ENCODE results near the gene MYO7B. TPM values are rescaled to one million over a fixed set of nuclear protein-coding genes. Genes with fewer than 3 reads are reported as not detected.

MYO7B gene
- total RNA-seq, 3 donors from 2014 or later = 0.32 to 2.3 TPM; not detected in 1

DNA sequence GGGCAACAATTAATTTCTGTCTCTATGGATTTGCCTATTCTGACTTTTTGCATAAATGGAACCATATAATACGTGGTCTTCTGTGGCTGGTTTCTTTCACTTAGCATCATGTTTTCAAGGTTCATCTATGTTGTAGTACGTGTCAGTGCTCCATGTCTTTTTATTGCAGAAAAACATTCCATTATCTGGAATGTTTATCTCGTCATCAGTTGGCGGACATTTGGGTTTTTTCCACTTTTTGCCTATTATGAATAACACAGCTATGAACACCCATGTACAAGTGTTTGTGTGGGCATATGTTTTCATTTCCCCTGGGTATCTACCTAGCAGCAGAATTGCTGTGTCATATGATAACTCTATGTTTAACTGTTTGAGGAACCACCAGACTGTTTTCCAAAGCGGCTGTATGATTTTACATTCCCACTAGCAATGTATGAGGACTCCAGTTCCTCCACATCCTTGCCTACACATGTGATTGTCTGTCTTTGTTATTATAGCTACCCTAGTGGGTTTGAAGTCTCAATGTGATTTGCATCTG, 49.9 kb downstream of the MYO7B start:
- intact Hi-C loops (cut with DNase I; ENCODE audit: low total_unique reads) = no loop called here
- H3K36me3 ChIP-seq = no peaks in the 10 kb centered on the region
- no peaks in the 10 kb centered on the region for H3K4me1 ChIP-seq
- H3K4me3 ChIP-seq = no peak overlapping the region
- TF ChIP-seq, protein P1, sequence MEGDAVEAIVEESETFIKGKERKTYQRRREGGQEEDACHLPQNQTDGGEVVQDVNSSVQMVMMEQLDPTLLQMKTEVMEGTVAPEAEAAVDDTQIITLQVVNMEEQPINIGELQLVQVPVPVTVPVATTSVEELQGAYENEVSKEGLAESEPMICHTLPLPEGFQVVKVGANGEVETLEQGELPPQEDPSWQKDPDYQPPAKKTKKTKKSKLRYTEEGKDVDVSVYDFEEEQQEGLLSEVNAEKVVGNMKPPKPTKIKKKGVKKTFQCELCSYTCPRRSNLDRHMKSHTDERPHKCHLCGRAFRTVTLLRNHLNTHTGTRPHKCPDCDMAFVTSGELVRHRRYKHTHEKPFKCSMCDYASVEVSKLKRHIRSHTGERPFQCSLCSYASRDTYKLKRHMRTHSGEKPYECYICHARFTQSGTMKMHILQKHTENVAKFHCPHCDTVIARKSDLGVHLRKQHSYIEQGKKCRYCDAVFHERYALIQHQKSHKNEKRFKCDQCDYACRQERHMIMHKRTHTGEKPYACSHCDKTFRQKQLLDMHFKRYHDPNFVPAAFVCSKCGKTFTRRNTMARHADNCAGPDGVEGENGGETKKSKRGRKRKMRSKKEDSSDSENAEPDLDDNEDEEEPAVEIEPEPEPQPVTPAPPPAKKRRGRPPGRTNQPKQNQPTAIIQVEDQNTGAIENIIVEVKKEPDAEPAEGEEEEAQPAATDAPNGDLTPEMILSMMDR (IDR thresholded peaks at IDR 0.05) = no peak
- TF ChIP-seq POLR2AphosphoS5 (IDR thresholded peaks at IDR 0.05) = no peak
- no peak for TF ChIP-seq POLR2A (IDR thresholded peaks at IDR 0.05)
- DNase-seq (ENCODE audit: low spot score in 2 of 2) = no peak
- no peaks in the 10 kb centered on the region for H3K9me3 ChIP-seq
- no peak overlapping the region for H3K27ac ChIP-seq
- no peaks in the 10 kb centered on the region for H3K27me3 ChIP-seq

DNA sequence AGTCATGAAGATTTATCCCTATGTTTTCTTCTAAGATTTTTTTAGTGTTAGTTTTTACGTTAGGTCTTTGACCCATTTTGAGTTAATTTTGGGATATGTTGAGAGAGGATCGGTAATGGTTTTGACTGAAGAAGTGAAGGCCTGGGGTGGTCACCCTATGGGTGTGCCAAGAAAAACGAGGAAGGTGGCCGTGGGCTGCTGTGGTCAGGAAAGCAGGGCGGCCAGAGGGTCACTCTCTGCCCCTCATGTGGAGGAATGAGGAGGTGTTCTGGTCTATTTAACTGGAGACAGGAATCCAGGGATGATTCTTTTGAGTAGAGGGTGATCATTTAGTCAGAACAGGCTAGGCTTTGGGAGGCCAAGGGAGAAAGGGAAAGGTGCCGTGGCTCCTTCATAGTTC, 50.7 kb downstream of the MYO7B start:
- H3K4me3 ChIP-seq = no peak overlapping the region
- intact Hi-C loops (cut with DNase I; ENCODE audit: low total_unique reads) = no loop called here
- TF ChIP-seq, protein P1 (IDR thresholded peaks at IDR 0.05) = no peak
- TF ChIP-seq POLR2A (IDR thresholded peaks at IDR 0.05) = no peak
- TF ChIP-seq POLR2AphosphoS5 (IDR thresholded peaks at IDR 0.05) = no peak
- no peaks in the 10 kb centered on the region for H3K9me3 ChIP-seq
- no peaks in the 10 kb centered on the region for H3K4me1 ChIP-seq
- no peaks in the 10 kb centered on the region for H3K27me3 ChIP-seq
- DNase-seq (ENCODE audit: low spot score in 2 of 2) = no peak
- no peak overlapping the region for H3K27ac ChIP-seq
- H3K36me3 ChIP-seq = no peaks in the 10 kb centered on the region

DNA sequence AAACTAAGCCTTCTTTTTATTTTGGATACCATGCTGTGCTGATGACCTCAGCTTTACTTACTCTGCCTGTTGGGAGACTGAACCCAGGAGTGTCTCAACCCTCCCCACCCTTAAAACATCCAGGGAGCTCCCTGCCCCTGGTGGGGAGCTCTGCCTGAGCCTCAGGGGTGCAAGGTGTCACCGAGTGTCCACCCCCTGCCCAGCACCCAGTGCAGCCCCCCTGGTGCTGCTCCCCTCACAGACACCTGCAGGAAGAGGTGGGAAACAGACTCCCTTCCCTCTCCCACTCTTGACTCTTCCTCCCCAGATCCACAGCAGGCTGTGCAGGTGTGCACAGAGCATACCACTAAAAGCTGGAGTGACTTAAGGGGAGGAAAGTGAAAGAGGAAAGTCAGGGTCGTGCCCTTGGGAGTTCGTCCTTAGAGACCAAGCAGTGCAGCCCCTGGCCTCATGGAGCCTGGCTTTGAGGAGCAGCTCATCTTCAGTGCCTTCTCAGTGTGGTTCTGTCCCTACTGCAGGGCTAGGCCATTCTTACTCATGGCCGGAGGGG, 51.3 kb downstream of the MYO7B start:
- intact Hi-C loops (cut with DNase I; ENCODE audit: low total_unique reads) = no loop called here
- H3K4me3 ChIP-seq = no peak overlapping the region
- H3K27me3 ChIP-seq = no peaks in the 10 kb centered on the region
- no peak for TF ChIP-seq POLR2A (IDR thresholded peaks at IDR 0.05)
- TF ChIP-seq POLR2AphosphoS5 (IDR thresholded peaks at IDR 0.05) = no peak
- TF ChIP-seq, protein P1 (IDR thresholded peaks at IDR 0.05) = no peak
- no peaks in the 10 kb centered on the region for H3K9me3 ChIP-seq
- DNase-seq (ENCODE audit: low spot score in 2 of 2) = no peak
- H3K27ac ChIP-seq = no peak overlapping the region
- H3K4me1 ChIP-seq = no peaks in the 10 kb centered on the region
- H3K36me3 ChIP-seq = no peaks in the 10 kb centered on the region

DNA sequence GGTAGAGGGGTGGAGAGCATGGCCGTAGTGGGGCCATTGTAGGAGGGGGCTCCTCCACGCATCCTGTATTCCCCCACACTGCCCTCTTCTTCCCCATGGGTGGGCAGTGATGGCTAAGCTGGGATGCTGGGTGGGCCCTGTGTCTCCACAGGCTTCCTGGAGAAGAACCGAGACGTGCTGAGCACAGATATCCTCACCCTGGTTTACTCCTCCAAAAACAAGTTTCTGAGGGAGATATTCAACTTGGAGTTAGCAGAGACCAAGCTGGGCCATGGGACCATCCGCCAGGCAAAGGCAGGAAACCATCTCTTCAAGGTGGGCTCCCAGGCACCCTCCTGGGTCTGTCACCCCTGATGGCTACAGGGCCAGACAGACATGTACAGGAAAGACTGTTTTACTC, 52.8 kb downstream of the MYO7B start:
- Histone ChIP-seq H3K9me3 (no peaks in the 10 kb centered on the region), H3K27me3 (no peaks in the 10 kb centered on the region), H3K27ac (no peak overlapping the region), H3K4me1 (no peaks in the 10 kb centered on the region), H3K36me3 (no peaks in the 10 kb centered on the region), H3K4me3 (no peak overlapping the region)
- intact Hi-C loops (cut with DNase I; ENCODE audit: low total_unique reads) = no loop called here
- TF ChIP-seq POLR2A (IDR thresholded peaks at IDR 0.05) = no peak
- TF ChIP-seq POLR2AphosphoS5 (IDR thresholded peaks at IDR 0.05) = no peak
- TF ChIP-seq, protein P1 (IDR thresholded peaks at IDR 0.05) = no peak
- DNase-seq (ENCODE audit: low spot score in 2 of 2) = no peak

DNA sequence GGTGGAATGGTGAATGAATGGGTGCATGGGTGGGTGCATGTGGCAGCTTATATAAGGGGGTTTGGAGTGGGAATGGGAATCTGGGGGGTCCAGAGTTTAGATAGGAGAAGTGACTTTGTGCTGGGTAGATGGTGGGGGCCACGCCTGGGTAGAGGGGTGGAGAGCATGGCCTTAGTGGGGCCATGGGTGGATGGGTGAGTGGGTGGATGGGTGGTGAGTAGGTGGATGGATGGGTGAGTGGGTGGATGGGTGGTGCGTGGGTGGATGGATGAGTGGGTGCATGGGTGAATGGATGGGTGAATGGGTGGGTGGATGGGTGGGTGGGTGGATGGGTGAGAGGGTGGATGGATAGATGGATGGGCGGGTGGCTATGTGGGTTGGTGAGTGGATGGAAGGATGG, 53.9 kb downstream of the MYO7B start:
- Histone ChIP-seq H3K36me3 (no peaks in the 10 kb centered on the region), H3K9me3 (no peaks in the 10 kb centered on the region), H3K27me3 (no peaks in the 10 kb centered on the region), H3K27ac (no peak overlapping the region), H3K4me1 (no peaks in the 10 kb centered on the region), H3K4me3 (no peak overlapping the region)
- no peak for DNase-seq (ENCODE audit: low spot score in 2 of 2)
- no peak for TF ChIP-seq POLR2A (IDR thresholded peaks at IDR 0.05)
- no peak for TF ChIP-seq POLR2AphosphoS5 (IDR thresholded peaks at IDR 0.05)
- TF ChIP-seq, protein P1 (IDR thresholded peaks at IDR 0.05) = no peak
- intact Hi-C loops (cut with DNase I; ENCODE audit: low total_unique reads) = no loop called here

Data from breast epithelium (tissue), 4 donors.